ENCODE results near the gene EHMT1. TPM values are rescaled to one million over a fixed set of nuclear protein-coding genes. Genes with fewer than 3 reads are reported as not detected.

Gene EHMT1
- total RNA-seq, 1 donor from 2014 or later, result 40.8 TPM

- no peak for DNase-seq (ENCODE audit: low read depth)
- no peak for TF ChIP-seq CTCF (conservative IDR thresholded peaks at IDR 0.05; ENCODE audit: low read depth, low read length)
- no peak overlapping the region for H3K4me3 ChIP-seq (ENCODE audit: low read depth, low read length)
These were observed 35.5 kb upstream of the EHMT1 start for GRCh38 chr9:137583347-137583746.

GRCh38 chr9:137583957-137584356 lies 34.8 kb upstream of the EHMT1 start:
- H3K4me3 ChIP-seq (ENCODE audit: low read depth, low read length), result no peak overlapping the region
- no peak for TF ChIP-seq CTCF (conservative IDR thresholded peaks at IDR 0.05; ENCODE audit: low read depth, low read length)
- no peak for DNase-seq (ENCODE audit: low read depth)

GRCh38 chr9:137586854-137587253 lies 32.0 kb upstream of the EHMT1 start:
- no peak overlapping the region for H3K4me3 ChIP-seq (ENCODE audit: low read depth, low read length)
- no peak for TF ChIP-seq CTCF (conservative IDR thresholded peaks at IDR 0.05; ENCODE audit: low read depth, low read length)
- no peak for DNase-seq (ENCODE audit: low read depth)

- TF ChIP-seq CTCF (conservative IDR thresholded peaks at IDR 0.05; ENCODE audit: low read depth, low read length), result no peak
- H3K4me3 ChIP-seq (ENCODE audit: low read depth, low read length), result no peak overlapping the region
- no peak for DNase-seq (ENCODE audit: low read depth)
These were observed 30.5 kb upstream of the EHMT1 start for GRCh38 chr9:137588311-137588710.

GRCh38 chr9:137588891-137589290 lies 29.9 kb upstream of the EHMT1 start:
- no peak for DNase-seq (ENCODE audit: low read depth)
- TF ChIP-seq CTCF (conservative IDR thresholded peaks at IDR 0.05; ENCODE audit: low read depth, low read length), result no peak
- H3K4me3 ChIP-seq (ENCODE audit: low read depth, low read length), result peak overlapping the region; percentile 74

- TF ChIP-seq CTCF (conservative IDR thresholded peaks at IDR 0.05; ENCODE audit: low read depth, low read length), result no peak
These were observed 29.2 kb upstream of the EHMT1 start for GRCh38 chr9:137589441-137590122.

GRCh38 chr9:137590123-137590468 lies 28.7 kb upstream of the EHMT1 start:
- peak overlapping the region; percentile 74 for H3K4me3 ChIP-seq (ENCODE audit: low read depth, low read length)
- no peak for DNase-seq (ENCODE audit: low read depth)
- no peak for TF ChIP-seq CTCF (conservative IDR thresholded peaks at IDR 0.05; ENCODE audit: low read depth, low read length)

More at GRCh38 chr9:137589441-137590122, 29.2 kb upstream of the EHMT1 start:
- no peak for DNase-seq (ENCODE audit: low read depth)
- peak overlapping the region; percentile 74 for H3K4me3 ChIP-seq (ENCODE audit: low read depth, low read length)

Data from epithelial cell of proximal tubule (primary cell).